IPS-20b (cell line): Measurements from ENCODE around the gene SMIM17.

ENCODE experiments used
- H3K27ac ChIP-seq: one replicate; pipeline ENCODE4 v1.5.1; 2013; ENCODE audit warnings: low read length
- H3K27me3 ChIP-seq: 2 replicates; pipeline ENCODE4 v1.6.1; 2013; ENCODE audit warnings: mild to moderate bottlenecking, low read length, inconsistent platforms; ENCODE audit not compliant: insufficient read depth
- H3K36me3 ChIP-seq: 2 replicates; pipeline ENCODE4 v1.6.1; 2013; ENCODE audit warnings: low read depth, mild to moderate bottlenecking, inconsistent platforms, low read length, moderate library complexity; ENCODE audit not compliant: insufficient read depth
- H3K4me1 ChIP-seq: 2 replicates; pipeline ENCODE4 v1.6.1; 2013; ENCODE audit warnings: mild to moderate bottlenecking, control low read depth, inconsistent platforms, low read length, moderate library complexity; ENCODE audit not compliant: insufficient read depth
- H3K4me3 ChIP-seq: 2 replicates; pipeline ENCODE4 v1.5.1; 2013; ENCODE audit warnings: mild to moderate bottlenecking, low read length, inconsistent platforms
- H3K9ac ChIP-seq: 2 replicates; pipeline ENCODE4 v1.6.1; 2013; ENCODE audit warnings: low read depth, mild to moderate bottlenecking, inconsistent platforms, low read length, moderate library complexity
- H3K9me3 ChIP-seq: 2 replicates; pipeline ENCODE4 v1.6.1; 2013; ENCODE audit warnings: mild to moderate bottlenecking, low read depth, low read length, inconsistent platforms; ENCODE audit not compliant: insufficient read depth

SMIM17 gene

DNA sequence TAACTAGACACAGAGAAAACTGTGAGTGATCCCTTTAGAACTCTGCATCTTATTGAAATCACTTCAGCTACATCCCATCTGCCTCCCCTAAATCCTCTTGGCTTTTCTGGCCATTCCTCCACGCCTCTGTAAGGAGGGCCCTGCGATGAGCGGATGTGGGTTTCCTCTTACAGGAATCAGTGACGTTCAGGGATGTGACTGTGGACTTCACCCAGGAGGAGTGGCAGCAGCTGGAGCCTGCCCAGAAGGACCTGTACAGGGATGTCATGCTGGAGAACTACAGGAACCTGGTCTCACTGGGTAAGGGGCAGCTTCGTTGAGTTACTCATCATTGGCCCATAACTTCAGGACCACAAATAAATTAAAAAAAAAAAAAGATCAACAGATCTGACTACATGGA lies 29.3 kb upstream of the SMIM17 start:
- Histone ChIP-seq H3K9me3 (peaks cover 96% of the 10 kb centered on the region), H3K36me3 (peaks cover 14% of the 10 kb centered on the region; the same call in 1 of the 2 replicates), H3K27ac (no peak overlapping the region), H3K4me1 (no peaks in the 10 kb centered on the region), H3K9ac (no peak overlapping the region), H3K27me3 (no peaks in the 10 kb centered on the region), H3K4me3 (no peak overlapping the region)

DNA sequence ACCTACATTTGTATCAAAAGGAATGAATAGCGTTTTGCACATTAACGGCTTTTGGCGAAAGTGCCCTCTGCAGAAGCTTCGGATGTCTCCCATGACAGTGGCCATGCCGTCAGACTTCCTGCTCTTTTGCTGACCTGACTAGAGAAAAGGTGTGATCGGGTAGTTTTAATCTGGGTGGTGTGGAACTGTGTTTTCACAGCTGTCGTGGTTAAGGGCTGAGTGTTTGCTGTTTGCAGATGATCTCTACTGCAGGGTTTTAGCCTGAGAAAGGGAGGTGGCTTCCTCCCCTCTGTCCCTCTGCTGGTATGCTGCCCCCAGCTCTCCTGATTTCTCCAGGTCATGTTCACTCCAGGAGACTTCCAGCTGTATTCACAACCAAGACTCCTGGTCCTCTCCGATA lies 25.4 kb upstream of the SMIM17 start:
- H3K9me3 ChIP-seq = peaks cover 94% of the 10 kb centered on the region
- H3K4me3 ChIP-seq = no peak overlapping the region
- H3K36me3 ChIP-seq = peaks cover 32% of the 10 kb centered on the region
- no peak overlapping the region for H3K9ac ChIP-seq
- H3K4me1 ChIP-seq = no peaks in the 10 kb centered on the region
- H3K27me3 ChIP-seq = no peaks in the 10 kb centered on the region
- H3K27ac ChIP-seq = no peak overlapping the region

DNA sequence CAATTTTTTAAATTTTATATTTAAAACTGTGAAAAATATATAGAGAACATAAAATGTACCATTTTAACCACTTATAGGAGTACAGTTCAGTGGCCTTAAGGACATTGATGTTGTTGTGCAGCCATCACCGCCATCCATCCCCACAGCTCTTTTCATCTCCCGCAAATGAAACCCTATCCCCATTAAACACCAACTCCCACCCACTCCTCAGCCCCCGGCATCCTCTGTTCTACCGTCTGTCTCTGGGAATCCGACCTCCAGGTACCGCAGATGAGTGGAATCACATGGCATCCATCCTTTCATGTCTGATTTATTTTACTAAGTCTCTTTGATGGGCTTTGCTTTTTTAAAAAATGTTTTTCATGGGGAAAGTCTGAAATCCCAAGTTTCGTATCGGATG lies 23.8 kb upstream of the SMIM17 start:
- Histone ChIP-seq H3K27ac (no peak overlapping the region), H3K4me1 (no peaks in the 10 kb centered on the region), H3K36me3 (peaks cover 34% of the 10 kb centered on the region), H3K4me3 (no peak overlapping the region), H3K9me3 (peaks cover 93% of the 10 kb centered on the region), H3K27me3 (no peaks in the 10 kb centered on the region), H3K9ac (no peak overlapping the region)

DNA sequence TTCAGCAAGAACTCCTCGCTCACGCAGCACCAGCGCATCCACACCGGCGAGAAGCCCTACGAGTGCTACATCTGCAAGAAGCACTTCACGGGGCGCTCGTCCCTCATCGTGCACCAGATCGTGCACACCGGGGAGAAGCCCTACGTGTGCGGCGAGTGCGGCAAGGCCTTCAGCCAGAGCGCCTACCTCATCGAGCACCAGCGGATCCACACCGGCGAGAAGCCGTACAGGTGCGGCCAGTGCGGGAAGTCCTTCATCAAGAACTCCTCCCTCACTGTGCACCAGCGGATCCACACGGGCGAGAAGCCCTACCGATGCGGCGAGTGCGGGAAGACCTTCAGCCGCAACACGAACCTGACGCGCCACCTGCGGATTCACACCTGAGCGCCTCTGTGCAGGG lies 20.6 kb upstream of the SMIM17 start:
- Histone ChIP-seq H3K36me3 (peaks cover 38% of the 10 kb centered on the region), H3K9me3 (peaks cover 88% of the 10 kb centered on the region), H3K27me3 (no peaks in the 10 kb centered on the region), H3K27ac (no peak overlapping the region), H3K4me1 (no peaks in the 10 kb centered on the region), H3K4me3 (no peak overlapping the region), H3K9ac (no peak overlapping the region)

DNA sequence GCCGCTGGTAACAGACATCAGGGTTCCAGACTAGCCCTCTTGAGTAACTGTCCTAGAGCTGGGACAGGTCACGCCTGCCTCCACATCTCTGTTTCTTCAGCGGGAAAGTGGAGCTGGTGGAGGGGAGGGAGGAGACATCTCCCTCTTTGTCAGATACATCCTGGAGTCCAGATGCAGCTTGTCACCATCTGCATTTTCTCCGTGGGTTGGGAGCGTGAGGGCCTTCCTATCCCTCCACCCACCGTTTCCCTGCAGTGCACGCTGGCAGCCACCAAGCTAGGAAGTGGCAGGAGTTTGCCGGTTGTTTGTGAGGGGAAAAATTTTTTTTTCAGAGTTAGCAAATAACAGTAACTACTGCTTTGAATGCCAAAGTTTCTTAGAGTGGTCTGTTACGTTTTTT lies 20.0 kb upstream of the SMIM17 start:
- H3K4me1 ChIP-seq = no peaks in the 10 kb centered on the region
- H3K4me3 ChIP-seq = no peak overlapping the region
- H3K9ac ChIP-seq = no peak overlapping the region
- H3K9me3 ChIP-seq = peaks cover 88% of the 10 kb centered on the region
- H3K27me3 ChIP-seq = no peaks in the 10 kb centered on the region
- no peak overlapping the region for H3K27ac ChIP-seq
- H3K36me3 ChIP-seq = peaks cover 32% of the 10 kb centered on the region

DNA sequence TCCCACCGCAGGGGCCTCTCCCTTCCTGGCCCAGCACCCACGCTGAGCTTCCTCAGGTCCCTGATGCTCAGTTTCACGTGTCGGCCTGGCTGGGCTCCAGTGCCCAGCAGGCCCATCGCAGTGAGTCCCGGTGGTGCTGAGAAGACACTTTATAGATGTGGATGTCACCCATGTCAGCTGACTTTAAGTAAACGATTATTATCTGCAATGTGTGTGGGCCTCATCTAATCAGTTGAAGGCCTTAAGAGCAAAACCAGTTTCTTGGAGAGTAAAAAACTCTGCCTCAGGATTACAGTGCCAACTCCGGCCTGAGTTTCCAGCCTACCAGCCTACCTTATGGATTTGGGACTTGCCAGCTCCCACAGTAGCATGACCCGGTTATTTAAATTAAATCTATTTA lies 17.3 kb upstream of the SMIM17 start:
- H3K9ac ChIP-seq = no peak overlapping the region
- H3K27ac ChIP-seq = no peak overlapping the region
- H3K9me3 ChIP-seq = peaks cover 87% of the 10 kb centered on the region
- no peaks in the 10 kb centered on the region for H3K4me1 ChIP-seq
- H3K36me3 ChIP-seq = peaks cover 30% of the 10 kb centered on the region
- no peak overlapping the region for H3K4me3 ChIP-seq
- no peaks in the 10 kb centered on the region for H3K27me3 ChIP-seq

DNA sequence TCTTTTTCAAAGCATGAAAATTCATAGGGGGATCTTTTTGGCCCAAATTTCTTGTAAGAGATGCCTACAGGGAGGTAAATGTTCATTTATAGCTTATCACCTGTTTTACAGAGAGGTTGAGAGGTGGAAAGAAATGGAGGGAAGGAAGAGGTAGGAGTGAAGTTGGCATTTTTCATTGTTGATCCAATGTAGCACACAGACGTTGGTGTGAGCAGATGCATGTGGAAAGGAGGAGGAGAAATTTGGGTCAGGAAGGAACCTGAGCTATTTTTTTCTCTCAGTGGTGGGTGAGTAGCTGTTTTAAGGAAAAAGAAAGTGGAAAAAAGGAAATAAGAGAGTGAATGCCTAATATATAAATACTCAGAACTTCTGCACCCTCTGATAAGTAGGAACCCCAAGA lies 9.9 kb upstream of the SMIM17 start:
- Histone ChIP-seq H3K27ac (no peak overlapping the region), H3K9me3 (peaks cover 80% of the 10 kb centered on the region), H3K9ac (no peak overlapping the region)

DNA sequence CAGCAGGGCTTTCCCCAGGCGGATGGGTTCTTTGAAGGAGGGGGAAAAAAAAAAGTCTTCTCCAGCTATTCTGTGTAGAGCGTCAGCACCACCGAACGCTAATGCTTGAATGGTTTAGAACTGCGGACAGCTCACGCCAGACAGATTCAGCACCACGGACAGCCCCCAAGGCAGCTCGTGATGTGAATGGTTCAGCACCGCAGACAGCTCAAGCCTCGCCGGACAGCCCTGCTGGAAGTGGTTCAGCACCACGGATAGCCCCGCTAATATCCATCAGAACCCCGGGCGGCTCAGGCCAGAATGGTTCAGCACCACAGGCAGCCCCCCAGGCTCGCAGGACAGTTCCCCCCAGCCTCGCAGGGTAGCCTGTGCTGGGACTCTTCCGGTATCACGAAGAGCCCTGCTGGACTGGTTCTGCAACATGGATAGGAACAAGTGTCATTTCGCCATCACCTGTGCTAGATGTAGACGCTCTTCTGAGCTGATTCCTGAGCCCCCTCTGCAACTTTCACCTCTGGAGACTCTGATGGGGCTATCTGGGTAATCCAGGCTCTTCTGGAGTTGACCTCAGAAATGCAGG lies 4.9 kb upstream of the SMIM17 start:
- H3K27me3 ChIP-seq = no peaks in the 10 kb centered on the region
- peaks cover 76% of the 10 kb centered on the region for H3K9me3 ChIP-seq
- no peak overlapping the region for H3K9ac ChIP-seq
- no peak overlapping the region for H3K4me3 ChIP-seq
- H3K27ac ChIP-seq = no peak overlapping the region
- no peaks in the 10 kb centered on the region for H3K4me1 ChIP-seq
- H3K36me3 ChIP-seq = no peaks in the 10 kb centered on the region

More for the DNA sequence above, 9.9 kb upstream of the SMIM17 start:
- Histone ChIP-seq H3K27me3 (no peaks in the 10 kb centered on the region), H3K4me1 (no peaks in the 10 kb centered on the region), H3K36me3 (no peaks in the 10 kb centered on the region), H3K4me3 (no peak overlapping the region)

DNA sequence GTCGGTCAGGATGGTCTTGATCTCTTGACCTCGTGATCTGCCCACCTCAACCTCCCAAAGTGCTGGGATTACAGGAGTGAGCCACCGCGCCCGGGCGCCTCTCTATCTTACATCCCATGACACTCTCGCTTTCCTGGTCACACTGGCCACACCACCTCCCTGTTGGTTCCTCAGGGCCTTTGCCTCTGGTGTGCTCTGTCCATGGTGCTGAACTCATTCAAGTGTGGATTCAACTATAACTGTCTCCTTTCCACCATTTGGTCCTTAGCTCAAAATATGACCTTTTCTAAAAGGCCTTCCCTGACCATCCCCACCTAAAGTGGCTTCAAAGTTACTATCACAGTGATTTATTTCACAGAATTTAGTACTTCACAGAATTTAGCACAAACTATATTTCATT lies 3.7 kb upstream of the SMIM17 start:
- Histone ChIP-seq H3K4me1 (no peaks in the 10 kb centered on the region), H3K9ac (no peak overlapping the region), H3K36me3 (no peaks in the 10 kb centered on the region), H3K27me3 (no peaks in the 10 kb centered on the region), H3K9me3 (peaks cover 76% of the 10 kb centered on the region), H3K4me3 (no peak overlapping the region), H3K27ac (no peak overlapping the region)

DNA sequence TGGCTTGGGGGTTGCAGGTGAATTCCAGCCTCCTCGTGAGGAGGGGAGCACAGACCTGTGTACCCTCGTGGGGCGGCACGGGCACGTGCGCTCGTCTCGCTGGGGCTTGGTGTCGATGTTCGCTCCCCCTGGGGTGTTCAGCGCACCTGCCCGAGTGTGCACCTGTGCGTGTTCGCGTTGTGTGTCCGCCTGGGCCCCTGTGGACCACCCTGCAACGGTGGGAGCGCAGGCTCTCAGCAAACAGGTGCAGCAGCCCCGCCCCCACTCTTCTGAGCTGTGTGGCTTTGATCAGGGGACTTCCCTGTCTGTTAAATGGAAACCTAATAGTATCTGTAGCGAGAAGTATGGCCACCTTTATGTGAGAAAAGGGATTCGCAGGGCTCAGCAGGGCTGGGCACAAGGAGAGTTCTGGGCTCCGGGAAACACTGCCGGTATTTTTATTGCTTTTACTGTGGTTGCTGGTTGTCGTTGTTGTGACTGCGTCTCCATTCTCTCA lies 549 bp downstream of the SMIM17 start:
- Histone ChIP-seq H3K4me1 (no peaks in the 10 kb centered on the region), H3K4me3 (no peak overlapping the region), H3K27ac (no peak overlapping the region), H3K9me3 (peaks cover 86% of the 10 kb centered on the region), H3K27me3 (no peaks in the 10 kb centered on the region), H3K36me3 (no peaks in the 10 kb centered on the region), H3K9ac (no peak overlapping the region)

DNA sequence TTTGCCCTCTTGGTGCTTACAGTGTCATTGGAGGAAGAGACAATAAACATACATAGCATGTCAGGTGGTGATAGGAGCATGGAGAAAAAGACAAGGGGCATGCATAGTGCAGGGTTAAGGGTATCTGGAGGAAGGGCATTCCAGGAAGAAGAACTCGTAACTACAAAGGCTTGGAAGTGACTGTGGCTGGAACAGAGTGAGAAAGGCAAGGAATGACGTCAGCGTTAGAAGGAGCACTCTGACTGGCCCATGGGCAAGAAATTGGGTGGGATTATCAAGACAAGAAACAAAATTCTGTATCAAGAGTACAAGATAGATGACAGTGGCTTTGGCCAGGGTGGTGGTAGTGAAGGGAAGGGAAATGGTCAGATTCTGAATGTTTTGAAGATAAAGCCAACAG lies 11.2 kb downstream of the SMIM17 start:
- Histone ChIP-seq H3K4me3 (no peak overlapping the region), H3K27ac (no peak overlapping the region), H3K9me3 (peaks cover 91% of the 10 kb centered on the region), H3K36me3 (no peaks in the 10 kb centered on the region), H3K27me3 (no peaks in the 10 kb centered on the region), H3K9ac (no peak overlapping the region), H3K4me1 (no peaks in the 10 kb centered on the region)

DNA sequence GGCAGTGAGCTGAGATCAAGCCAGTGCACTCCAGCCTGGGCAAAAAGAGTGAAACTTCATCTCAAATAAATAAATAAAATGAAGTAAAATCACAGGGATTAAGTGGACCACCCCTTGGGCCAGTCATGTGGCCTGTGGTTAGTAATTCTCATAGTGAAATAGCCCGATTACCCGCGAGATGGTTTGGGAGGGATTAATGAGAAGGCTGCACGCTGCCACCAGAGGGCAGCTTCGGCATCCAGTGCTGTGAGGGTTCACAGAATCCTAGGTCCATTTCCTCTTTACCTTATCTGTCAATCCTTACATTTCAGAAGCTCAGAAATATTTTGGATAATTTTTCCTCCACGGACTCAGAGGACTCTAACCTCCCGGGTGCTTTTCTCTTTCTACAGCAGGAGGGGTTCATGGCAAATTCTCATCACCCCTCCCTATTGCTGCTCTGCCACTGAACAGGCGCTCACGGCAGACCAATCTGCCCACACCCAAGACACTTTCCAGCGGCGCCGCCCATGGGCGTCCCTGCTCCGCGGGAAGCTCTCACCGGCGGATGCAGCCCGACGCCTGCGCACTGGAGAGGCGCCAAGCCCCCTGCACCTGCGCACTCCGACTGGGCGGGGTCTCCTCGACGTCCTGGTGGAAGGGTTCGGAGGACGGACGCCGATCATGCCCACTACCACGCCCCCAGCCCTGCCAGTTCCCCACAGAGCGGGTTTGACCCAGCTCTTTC lies 17.6 kb downstream of the SMIM17 start:
- no peak overlapping the region for H3K4me3 ChIP-seq
- no peaks in the 10 kb centered on the region for H3K36me3 ChIP-seq
- no peaks in the 10 kb centered on the region for H3K4me1 ChIP-seq
- H3K27me3 ChIP-seq = no peaks in the 10 kb centered on the region
- no peak overlapping the region for H3K27ac ChIP-seq
- peaks cover 83% of the 10 kb centered on the region for H3K9me3 ChIP-seq
- H3K9ac ChIP-seq = no peak overlapping the region
